Sigmoid colon (tissue), 7 donors: Measurements from ENCODE around the gene CEBPG. TPM values are rescaled to one million over a fixed set of nuclear protein-coding genes. Genes with fewer than 3 reads are reported as not detected.
A peak's percentile ranks its signal among the peaks of the same experiment; 100 is the strongest.

ENCODE experiments used
- DNase-seq: peaks from one replicate; pipeline ENCODE4 v3.0.0-alpha.2; 2019
- H3K27ac ChIP-seq, 4 donors: fragments of 200-600 bp; sonication (generic); one replicate each; pipeline ENCODE4 v1.5.1; 2016 to 2019; ENCODE audit warnings: mild to moderate bottlenecking in 1 of 4
- H3K27me3 ChIP-seq, 3 donors: fragments of 200-600 bp; sonication (generic); one replicate each; pipeline ENCODE4 v1.5.1; 2019; ENCODE audit warnings: mild to moderate bottlenecking in 1 of 3
- H3K36me3 ChIP-seq, 4 donors: fragments of 200-600 bp; sonication (generic); one replicate each; pipeline ENCODE4 v1.5.1; 2016 to 2019
- H3K4me1 ChIP-seq, 4 donors: fragments of 200-600 bp; sonication (generic); one replicate each; pipeline ENCODE4 v1.5.1; 2017 to 2019
- H3K4me3 ChIP-seq, 4 donors: fragments of 200-600 bp; sonication (generic); one replicate each; pipeline ENCODE4 v1.5.1; 2017 to 2019; ENCODE audit warnings: mild to moderate bottlenecking in 2 of 4, moderate library complexity in 1 of 4
- H3K9me3 ChIP-seq, 4 donors: fragments of 200-600 bp in 3 of 4; sonication (generic) in 3 of 4; one replicate each; pipeline versions ENCODE4 v1.5.1 to v1.6.1; 2013 to 2019
- EP300 ChIP-seq, 4 donors: sonication (generic); formaldehyde crosslinking; IDR thresholded peaks; one replicate each; pipeline ENCODE4 v1.6.1; 2017; ENCODE audit warnings: antibody characterized with exemption in 4 of 4
- POLR2A ChIP-seq, 2 donors: fragments of 450-650 bp; IDR thresholded peaks; one replicate each; pipeline ENCODE4 v1.6.1; 2016; ENCODE audit warnings: antibody characterized with exemption in 2 of 2, mild to moderate bottlenecking in 2 of 2, moderate library complexity in 2 of 2
- POLR2AphosphoS5 ChIP-seq, 4 donors: sonication (generic); formaldehyde crosslinking; IDR thresholded peaks; one replicate each; pipeline ENCODE4 v1.6.1; 2017; ENCODE audit warnings: antibody characterized with exemption in 4 of 4
- WGBS, 2 donors: extraction: QIAGEN DNeasy Blood & Tissue Kit; methylation state at CpG; one replicate each; pipeline ENCODE4 v1.1.7; 2013; 5-methylcytosine and 5-hydroxymethylcytosine counted together
- intact Hi-C: fragments of 100-400 bp; cut with DNase I; formaldehyde crosslinking; loops from one replicate; pipeline ENCODE4 v1.15.1; 2023
- polyA plus RNA-seq, 3 donors: library from polyadenylated mRNA; stranded (reverse); fragments of 200-250 nt; gene quantifications; one replicate each; pipeline ENCODE4 v1.2.3, GENCODE V29; 2013
- total RNA-seq, 4 donors: library from RNA; depleted of rRNA; stranded (reverse); fragments of >200 nt; gene quantifications; one replicate each; pipeline ENCODE4 v1.1.0, GENCODE V29; 2016
- TF ChIP-seq, protein P1 (sequence below), 4 experiments: fragments of 450-650 bp in 3 of 4; fragments of 200-600 bp in 1 of 4; IDR thresholded peaks; one replicate each; pipeline ENCODE4 v1.5.1; 2016 to 2019; ENCODE audit warnings: antibody characterized with exemption in 4 of 4, mild to moderate bottlenecking in 3 of 4, moderate library complexity in 2 of 4
- donor health status: healthy with polysubstance abuse.
- donor health status: Bipolar disorder and iron deficiency.
- donor health status: healthy.

Gene CEBPG
- total and polyA plus RNA-seq, 7 donors = 18.6 to 84.6 (median 27.8) TPM

DNA sequence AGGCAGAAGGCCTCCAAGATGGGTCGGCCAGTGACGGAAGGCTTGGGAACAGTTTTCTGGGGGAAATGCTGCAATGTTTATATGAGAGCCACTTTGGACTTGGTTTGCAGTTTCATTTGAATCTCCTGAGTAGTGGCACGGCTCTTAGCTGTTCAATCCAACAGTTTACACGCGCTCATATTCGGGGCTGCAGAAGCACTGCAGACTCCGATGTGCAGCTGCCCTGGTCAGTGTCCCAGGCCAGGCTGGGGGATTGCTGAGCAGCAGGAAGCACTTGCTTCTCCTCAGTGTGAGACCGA is 31.7 kb downstream of the CEBPG start:
- intact Hi-C loops = no loop called here
- peaks cover 0 to 10% (median 0%) of the 10 kb centered on the region in 4 donors for H3K36me3 ChIP-seq
- DNase-seq = no peak
- 82 to 87% methylated on average over 8 of the region's 8 CpGs for WGBS, 2 donors
- no peaks in the 10 kb centered on the region for H3K27me3 ChIP-seq
- H3K4me3 ChIP-seq = no peak overlapping the region
- no peaks in the 10 kb centered on the region for H3K9me3 ChIP-seq
- TF ChIP-seq POLR2AphosphoS5 (IDR thresholded peaks at IDR 0.05) = no peak
- TF ChIP-seq EP300 (IDR thresholded peaks at IDR 0.05) = no peak
- TF ChIP-seq POLR2A (IDR thresholded peaks at IDR 0.05) = no peak
- TF ChIP-seq, protein P1, sequence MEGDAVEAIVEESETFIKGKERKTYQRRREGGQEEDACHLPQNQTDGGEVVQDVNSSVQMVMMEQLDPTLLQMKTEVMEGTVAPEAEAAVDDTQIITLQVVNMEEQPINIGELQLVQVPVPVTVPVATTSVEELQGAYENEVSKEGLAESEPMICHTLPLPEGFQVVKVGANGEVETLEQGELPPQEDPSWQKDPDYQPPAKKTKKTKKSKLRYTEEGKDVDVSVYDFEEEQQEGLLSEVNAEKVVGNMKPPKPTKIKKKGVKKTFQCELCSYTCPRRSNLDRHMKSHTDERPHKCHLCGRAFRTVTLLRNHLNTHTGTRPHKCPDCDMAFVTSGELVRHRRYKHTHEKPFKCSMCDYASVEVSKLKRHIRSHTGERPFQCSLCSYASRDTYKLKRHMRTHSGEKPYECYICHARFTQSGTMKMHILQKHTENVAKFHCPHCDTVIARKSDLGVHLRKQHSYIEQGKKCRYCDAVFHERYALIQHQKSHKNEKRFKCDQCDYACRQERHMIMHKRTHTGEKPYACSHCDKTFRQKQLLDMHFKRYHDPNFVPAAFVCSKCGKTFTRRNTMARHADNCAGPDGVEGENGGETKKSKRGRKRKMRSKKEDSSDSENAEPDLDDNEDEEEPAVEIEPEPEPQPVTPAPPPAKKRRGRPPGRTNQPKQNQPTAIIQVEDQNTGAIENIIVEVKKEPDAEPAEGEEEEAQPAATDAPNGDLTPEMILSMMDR (IDR thresholded peaks at IDR 0.05) = no peak
- H3K4me1 ChIP-seq = peaks cover 0 to 18% (median 6%) of the 10 kb centered on the region in 4 donors
- H3K27ac ChIP-seq = peak overlapping the region in 2 of 4 donors; percentile 3 to 6

- TF ChIP-seq, protein P1 (IDR thresholded peaks at IDR 0.05) = no peak
- TF ChIP-seq POLR2A (IDR thresholded peaks at IDR 0.05) (no peak), POLR2AphosphoS5 (IDR thresholded peaks at IDR 0.05) (no peak), EP300 (IDR thresholded peaks at IDR 0.05) (no peak)
- peak overlapping the region in 1 of 4 donors; percentile 6 for H3K27ac ChIP-seq
- peaks cover 0 to 18% (median 6%) of the 10 kb centered on the region in 4 donors for H3K4me1 ChIP-seq
- WGBS, 2 donors = 89 to 90% methylated on average over 34 of the region's 34 CpGs
- H3K36me3 ChIP-seq = peaks cover 0 to 16% (median 0%) of the 10 kb centered on the region in 4 donors
- H3K9me3 ChIP-seq = no peaks in the 10 kb centered on the region
- H3K27me3 ChIP-seq = no peaks in the 10 kb centered on the region
- intact Hi-C loops = loop anchor here (2.0 kb wide), 1 partner anchor 171 kb away; no protein-coding TSS in a partner anchor
- no peak overlapping the region for H3K4me3 ChIP-seq
- DNase-seq = peak; percentile 71
Measured at GRCh38 chr19:33405553-33406461, 32.3 kb downstream of the CEBPG start.

- intact Hi-C loops = loop anchor here (2.0 kb wide), 1 partner anchor 172 kb away; no protein-coding TSS in a partner anchor
- no peak overlapping the region for H3K4me3 ChIP-seq
- TF ChIP-seq, protein P1 (IDR thresholded peaks at IDR 0.05) = peak; percentile 86 to 97 (median 94)
- TF ChIP-seq POLR2A (IDR thresholded peaks at IDR 0.05) (no peak), POLR2AphosphoS5 (IDR thresholded peaks at IDR 0.05) (no peak), EP300 (IDR thresholded peaks at IDR 0.05) (no peak)
- 62 to 64% methylated on average over 13 of the region's 13 CpGs for WGBS, 2 donors
- no peak overlapping the region for H3K27ac ChIP-seq
- DNase-seq = peak; percentile 83
- H3K4me1 ChIP-seq = peaks cover 0 to 18% (median 6%) of the 10 kb centered on the region in 4 donors
- no peaks in the 10 kb centered on the region for H3K9me3 ChIP-seq
- no peaks in the 10 kb centered on the region for H3K27me3 ChIP-seq
- H3K36me3 ChIP-seq = peaks cover 0 to 14% (median 0%) of the 10 kb centered on the region in 4 donors
Measured at GRCh38 chr19:33406521-33407139, 33.1 kb downstream of the CEBPG start.

- Histone ChIP-seq H3K4me1 (peaks cover 0 to 18% (median 6%) of the 10 kb centered on the region in 4 donors), H3K27me3 (no peaks in the 10 kb centered on the region), H3K27ac (no peak overlapping the region), H3K9me3 (no peaks in the 10 kb centered on the region), H3K4me3 (no peak overlapping the region), H3K36me3 (peaks cover 0 to 13% (median 0%) of the 10 kb centered on the region in 4 donors)
- WGBS, 2 donors = 45 to 59% methylated on average over 9 of the region's 9 CpGs
- intact Hi-C loops = loop anchor here (2.0 kb wide), 1 partner anchor 172 kb away; no protein-coding TSS in a partner anchor
- DNase-seq = no peak
- no peak for TF ChIP-seq POLR2AphosphoS5 (IDR thresholded peaks at IDR 0.05)
Measured at GRCh38 chr19:33407140-33407551, 33.6 kb downstream of the CEBPG start.

- Histone ChIP-seq H3K27me3 (no peaks in the 10 kb centered on the region), H3K36me3 (peaks cover 0 to 13% (median 0%) of the 10 kb centered on the region in 4 donors), H3K4me3 (no peak overlapping the region), H3K27ac (no peak overlapping the region), H3K9me3 (no peaks in the 10 kb centered on the region), H3K4me1 (peaks cover 0 to 18% (median 6%) of the 10 kb centered on the region in 4 donors)
- whole genome bisulfite sequencing, 2 donors = 83 to 85% methylated on average over 12 of the region's 12 CpGs
- peak; percentile 60 for DNase-seq
- intact Hi-C loops = loop anchor here (1.0 to 2.0 kb wide), 2 partner anchors 166 to 173 kb away; no protein-coding TSS in a partner anchor
- TF ChIP-seq POLR2A (IDR thresholded peaks at IDR 0.05) (no peak), EP300 (IDR thresholded peaks at IDR 0.05) (no peak), POLR2AphosphoS5 (IDR thresholded peaks at IDR 0.05) (no peak)
- TF ChIP-seq, protein P1 (IDR thresholded peaks at IDR 0.05) = no peak
Measured at GRCh38 chr19:33407716-33408115, 34.2 kb downstream of the CEBPG start.
